ENCODE measurements around the gene UNC119B.

UNC119B gene

GRCh38 chr12:120759591-120760348 is 49.5 kb downstream of the UNC119B start:
- H3K9me3 ChIP-seq (ENCODE audit: control insufficient read depth, low read length) = no peaks in the 10 kb centered on the region
- no peaks in the 10 kb centered on the region for H3K79me2 ChIP-seq
- no peak overlapping the region for H3K4me2 ChIP-seq (ENCODE audit: low read length)
- no peak overlapping the region for H3K4me3 ChIP-seq (ENCODE audit: low read depth, low read length)
- no peak overlapping the region for H3K27ac ChIP-seq
- H3K27me3 ChIP-seq (ENCODE audit: control insufficient read depth, insufficient read depth, low read length) = no peaks in the 10 kb centered on the region
- H3K36me3 ChIP-seq (ENCODE audit: control insufficient read depth, insufficient read depth, low read length) = no peaks in the 10 kb centered on the region
- no peak for TF ChIP-seq CTCF (IDR thresholded peaks at IDR 0.05)
- peaks cover 4% of the 10 kb centered on the region for H3K4me1 ChIP-seq
- H3K9ac ChIP-seq = no peak overlapping the region
- H2AFZ ChIP-seq = no peak overlapping the region

- no peaks in the 10 kb centered on the region for H3K36me3 ChIP-seq (ENCODE audit: control insufficient read depth, insufficient read depth, low read length)
- no peaks in the 10 kb centered on the region for H3K9me3 ChIP-seq (ENCODE audit: control insufficient read depth, low read length)
- H2AFZ ChIP-seq = no peak overlapping the region
- H3K9ac ChIP-seq = no peak overlapping the region
- no peaks in the 10 kb centered on the region for H3K27me3 ChIP-seq (ENCODE audit: control insufficient read depth, insufficient read depth, low read length)
- no peak for TF ChIP-seq CTCF (IDR thresholded peaks at IDR 0.05)
- H3K4me3 ChIP-seq (ENCODE audit: low read depth, low read length) = no peak overlapping the region
- H3K27ac ChIP-seq = no peak overlapping the region
- peaks cover 4% of the 10 kb centered on the region for H3K4me1 ChIP-seq
- H3K79me2 ChIP-seq = no peaks in the 10 kb centered on the region
- H3K4me2 ChIP-seq (ENCODE audit: low read length) = no peak overlapping the region
Measured at GRCh38 chr12:120760349-120761254, 50.3 kb downstream of the UNC119B start.

- Histone ChIP-seq H3K27me3 (ENCODE audit: control insufficient read depth, insufficient read depth, low read length) (no peaks in the 10 kb centered on the region), H3K4me1 (peaks cover 4% of the 10 kb centered on the region), H2AFZ (no peak overlapping the region), H3K9me3 (ENCODE audit: control insufficient read depth, low read length) (no peaks in the 10 kb centered on the region), H3K4me3 (ENCODE audit: low read depth, low read length) (no peak overlapping the region), H3K9ac (no peak overlapping the region), H3K79me2 (no peaks in the 10 kb centered on the region), H3K36me3 (ENCODE audit: control insufficient read depth, insufficient read depth, low read length) (no peaks in the 10 kb centered on the region), H3K27ac (no peak overlapping the region), H3K4me2 (ENCODE audit: low read length) (peak overlapping the region; percentile 22)
- TF ChIP-seq CTCF (IDR thresholded peaks at IDR 0.05) = no peak
Measured at GRCh38 chr12:120761519-120761934, 51.3 kb downstream of the UNC119B start.

GRCh38 chr12:120762086-120762485 is 51.8 kb downstream of the UNC119B start:
- Histone ChIP-seq H3K36me3 (ENCODE audit: control insufficient read depth, insufficient read depth, low read length) (no peaks in the 10 kb centered on the region), H3K4me3 (ENCODE audit: low read depth, low read length) (no peak overlapping the region), H3K27ac (no peak overlapping the region), H3K27me3 (ENCODE audit: control insufficient read depth, insufficient read depth, low read length) (no peaks in the 10 kb centered on the region), H3K4me1 (peaks cover 3% of the 10 kb centered on the region), H3K9ac (no peak overlapping the region), H3K9me3 (ENCODE audit: control insufficient read depth, low read length) (no peaks in the 10 kb centered on the region), H2AFZ (no peak overlapping the region), H3K4me2 (ENCODE audit: low read length) (peak overlapping the region; percentile 22), H3K79me2 (no peaks in the 10 kb centered on the region)
- TF ChIP-seq CTCF (IDR thresholded peaks at IDR 0.05) = no peak
